ENCODE results near the gene HUS1.

HUS1 gene

GRCh38 chr7:47979145-47979831 lies at the start of gene HUS1 (continued):
- TF ChIP-seq ZNF146 (tag by site-specific recombination; IDR thresholded peaks at IDR 0.05) (peak; percentile 42), ZNF202 (tag by site-specific recombination; IDR thresholded peaks at IDR 0.05; ENCODE audit: borderline replicate concordance) (no peak), ZNF324 (tag by site-specific recombination; IDR thresholded peaks at IDR 0.05) (peak; percentile 80; the same call in 1 of the 2 replicates), ZNF785 (tag by site-specific recombination; IDR thresholded peaks at IDR 0.05) (0 out of 2 replicates have a peak, but pooled peaks have one; percentile 50), ZNF501 (tag by site-specific recombination; IDR thresholded peaks at IDR 0.05) (peak; percentile 96), ZNF26 (tag by site-specific recombination; IDR thresholded peaks at IDR 0.05) (no peak), ZFP37 (tag by site-specific recombination; IDR thresholded peaks at IDR 0.05) (peak; percentile 92), ZNF433 (tag by site-specific recombination; IDR thresholded peaks at IDR 0.05; ENCODE audit: low read depth) (no peak), ZNF704 (tag by site-specific recombination; IDR thresholded peaks at IDR 0.05) (no peak), ZNF335 (tag by site-specific recombination; conservative IDR thresholded peaks at IDR 0.05) (peak; percentile 64), ZNF169 (tag by site-specific recombination; IDR thresholded peaks at IDR 0.05) (no peak), ZNF488 (tag by site-specific recombination; IDR thresholded peaks at IDR 0.05) (no peak), REPIN1 (tag by site-specific recombination; IDR thresholded peaks at IDR 0.05; ENCODE audit: low read depth) (peak; percentile 95), SP2 (tag by site-specific recombination; IDR thresholded peaks at IDR 0.05) (peak; percentile 89), PRDM6 (tag by site-specific recombination; IDR thresholded peaks at IDR 0.05) (no peak), ZBTB11 (tag by site-specific recombination; conservative IDR thresholded peaks at IDR 0.05; ENCODE audit: low read depth) (peak; percentile 99), ZFHX2 (tag by site-specific recombination; conservative IDR thresholded peaks at IDR 0.05) (0 out of 2 replicates have a peak, but pooled peaks have one; percentile 27), ZNF280C (tag by site-specific recombination; IDR thresholded peaks at IDR 0.05) (no peak), ZNF510 (tag by site-specific recombination; IDR thresholded peaks at IDR 0.05; ENCODE audit: insufficient replicate concordance) (no peak), ZNF174 (tag by site-specific recombination; IDR thresholded peaks at IDR 0.05) (no peak), ZNF555 (tag by site-specific recombination; conservative IDR thresholded peaks at IDR 0.05) (no peak), ZNF76 (tag by site-specific recombination; IDR thresholded peaks at IDR 0.05; ENCODE audit: borderline replicate concordance, low read depth) (peak; percentile 81), ZXDB (tag by site-specific recombination; IDR thresholded peaks at IDR 0.05) (peak; percentile 90), KLF9 (tag by site-specific recombination; IDR thresholded peaks at IDR 0.05; ENCODE audit: low read depth) (peak; percentile 80), HOXD13 (CRISPR knock-in tag; IDR thresholded peaks at IDR 0.05; ENCODE audit: borderline replicate concordance) (no peak), ZNF580 (tag by site-specific recombination; IDR thresholded peaks at IDR 0.05) (peak; percentile 92), ZNF19 (tag by site-specific recombination; IDR thresholded peaks at IDR 0.05; ENCODE audit: low read depth) (no peak), ZBTB21 (tag by site-specific recombination; IDR thresholded peaks at IDR 0.05) (peak; percentile 45; the same call in 1 of the 2 replicates), ZNF514 (tag by site-specific recombination; IDR thresholded peaks at IDR 0.05) (no peak)
